ENCODE measurements around the gene TMEM132D. TPM values are rescaled to one million over a fixed set of nuclear protein-coding genes. Genes with fewer than 3 reads are reported as not detected.

TMEM132D gene
- polyA plus RNA-seq, 1 experiment: 0.02 TPM

DNA sequence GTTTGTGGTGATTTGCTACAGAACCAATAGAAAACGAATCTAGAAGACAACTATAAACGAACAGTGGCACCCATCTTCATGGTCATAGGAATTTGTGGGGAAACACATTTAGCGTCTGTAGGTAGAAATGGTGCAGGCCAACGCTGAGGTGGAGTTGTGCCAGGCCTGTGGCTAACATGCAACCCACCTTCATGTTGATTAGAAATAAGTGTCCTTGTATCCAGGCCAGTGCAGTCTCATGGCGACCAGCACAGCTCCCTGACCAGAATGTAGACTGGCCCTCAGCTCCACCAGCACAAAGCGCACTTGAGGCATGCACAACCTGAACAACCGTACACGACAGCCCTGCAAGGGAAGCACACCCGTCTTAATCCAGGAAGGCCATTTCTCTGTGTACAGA is 187.0 kb downstream of the TMEM132D start:
- Histone ChIP-seq H3K27me3 (ENCODE audit: control insufficient read depth, insufficient read depth, low read length) (no peaks in the 10 kb centered on the region), H3K4me3 (ENCODE audit: low read depth, low read length) (no peak overlapping the region), H3K36me3 (ENCODE audit: control insufficient read depth, insufficient read depth, low read length) (no peaks in the 10 kb centered on the region)
- CTCF ChIA-PET: no interaction called here
- POLR2A ChIA-PET: no interaction called here
- TF ChIP-seq, protein P1, sequence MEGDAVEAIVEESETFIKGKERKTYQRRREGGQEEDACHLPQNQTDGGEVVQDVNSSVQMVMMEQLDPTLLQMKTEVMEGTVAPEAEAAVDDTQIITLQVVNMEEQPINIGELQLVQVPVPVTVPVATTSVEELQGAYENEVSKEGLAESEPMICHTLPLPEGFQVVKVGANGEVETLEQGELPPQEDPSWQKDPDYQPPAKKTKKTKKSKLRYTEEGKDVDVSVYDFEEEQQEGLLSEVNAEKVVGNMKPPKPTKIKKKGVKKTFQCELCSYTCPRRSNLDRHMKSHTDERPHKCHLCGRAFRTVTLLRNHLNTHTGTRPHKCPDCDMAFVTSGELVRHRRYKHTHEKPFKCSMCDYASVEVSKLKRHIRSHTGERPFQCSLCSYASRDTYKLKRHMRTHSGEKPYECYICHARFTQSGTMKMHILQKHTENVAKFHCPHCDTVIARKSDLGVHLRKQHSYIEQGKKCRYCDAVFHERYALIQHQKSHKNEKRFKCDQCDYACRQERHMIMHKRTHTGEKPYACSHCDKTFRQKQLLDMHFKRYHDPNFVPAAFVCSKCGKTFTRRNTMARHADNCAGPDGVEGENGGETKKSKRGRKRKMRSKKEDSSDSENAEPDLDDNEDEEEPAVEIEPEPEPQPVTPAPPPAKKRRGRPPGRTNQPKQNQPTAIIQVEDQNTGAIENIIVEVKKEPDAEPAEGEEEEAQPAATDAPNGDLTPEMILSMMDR (IDR thresholded peaks at IDR 0.05; ENCODE audit: insufficient read depth, low read depth, low read length): no peak
- no peak for DNase-seq (ENCODE audit: low read depth)

DNA sequence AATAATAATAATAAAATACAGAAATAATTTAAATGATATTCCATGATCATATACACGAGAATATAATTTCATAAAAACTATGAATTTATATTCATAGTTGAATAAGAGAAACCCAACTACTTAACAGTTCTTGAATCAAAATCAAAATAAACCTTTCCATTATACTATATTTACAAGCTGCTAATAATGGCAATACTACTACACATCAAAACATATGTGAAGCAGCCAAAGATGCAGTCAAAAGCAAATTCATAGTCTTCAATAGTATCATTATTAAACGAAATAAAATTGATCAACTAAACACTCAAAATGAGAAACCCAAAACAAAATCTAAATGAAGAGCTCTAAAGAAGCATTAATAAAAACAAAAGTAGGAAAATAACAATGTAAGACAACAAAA is 197.1 kb downstream of the TMEM132D start:
- Histone ChIP-seq H3K4me3 (ENCODE audit: low read depth, low read length) (no peak overlapping the region), H3K36me3 (ENCODE audit: control insufficient read depth, insufficient read depth, low read length) (no peaks in the 10 kb centered on the region), H3K27me3 (ENCODE audit: control insufficient read depth, insufficient read depth, low read length) (no peaks in the 10 kb centered on the region)
- TF ChIP-seq, protein P1 (IDR thresholded peaks at IDR 0.05; ENCODE audit: insufficient read depth, low read depth, low read length): no peak
- POLR2A ChIA-PET: no interaction called here
- DNase-seq (ENCODE audit: low read depth): no peak
- CTCF ChIA-PET: no interaction called here

DNA sequence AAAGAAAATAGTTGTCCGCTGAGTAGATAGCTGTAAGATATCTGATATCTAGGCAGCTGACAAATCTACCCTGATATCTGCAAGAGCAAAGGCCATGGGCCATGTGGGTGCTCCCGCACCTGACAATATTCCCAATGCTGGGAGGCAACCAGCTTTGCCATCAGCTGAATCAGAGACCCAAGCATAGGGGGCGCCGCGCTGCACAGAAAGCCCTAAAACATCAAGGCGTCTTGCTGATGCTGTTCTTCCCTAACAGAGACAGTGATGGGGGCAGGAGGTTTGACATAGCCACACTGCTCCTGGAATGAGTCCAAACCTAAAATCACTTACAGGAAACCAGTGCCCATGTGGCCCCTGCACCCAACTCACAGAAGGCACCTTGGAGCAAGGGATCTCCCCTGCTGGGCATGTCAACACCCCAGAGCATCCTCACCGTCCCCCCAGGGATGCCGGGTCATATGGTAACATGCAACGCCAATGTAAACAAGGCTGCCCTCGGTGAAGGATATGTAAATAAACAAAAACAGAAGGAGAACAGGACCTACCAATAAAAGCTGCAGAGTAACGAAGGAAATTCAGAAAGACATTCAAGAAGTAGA is 199.5 kb downstream of the TMEM132D start:
- H3K4me3 ChIP-seq (ENCODE audit: low read depth, low read length): no peak overlapping the region
- ChIA-PET CTCF (no interaction called here), POLR2A (no interaction called here)
- TF ChIP-seq, protein P1 (IDR thresholded peaks at IDR 0.05; ENCODE audit: insufficient read depth, low read depth, low read length): no peak
- H3K27me3 ChIP-seq (ENCODE audit: control insufficient read depth, insufficient read depth, low read length): no peaks in the 10 kb centered on the region
- DNase-seq (ENCODE audit: low read depth): no peak
- no peaks in the 10 kb centered on the region for H3K36me3 ChIP-seq (ENCODE audit: control insufficient read depth, insufficient read depth, low read length)

DNA sequence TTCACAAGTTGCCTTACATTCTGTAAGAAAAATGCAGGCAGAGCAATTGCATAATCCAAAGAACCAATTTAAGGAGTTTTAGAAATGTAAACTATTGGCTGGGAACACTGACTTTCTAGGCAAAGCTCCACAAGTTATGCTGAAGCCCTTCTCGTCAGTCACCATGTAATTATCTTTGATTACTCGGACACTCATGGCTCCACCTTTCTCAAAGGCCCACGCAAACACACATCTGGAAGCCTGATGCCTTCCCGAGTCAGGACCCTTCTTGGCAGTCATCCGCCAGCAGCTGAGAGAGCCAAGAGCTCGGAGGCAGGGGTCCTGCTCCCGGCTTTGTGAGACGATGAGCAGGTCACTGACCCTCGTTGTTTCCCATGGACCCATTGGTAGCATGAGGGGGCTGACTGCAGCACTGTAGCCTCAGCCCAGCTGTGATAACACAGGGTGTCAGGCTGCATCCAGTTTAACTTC is 202.2 kb downstream of the TMEM132D start:
- DNase-seq (ENCODE audit: low read depth): no peak
- H3K27me3 ChIP-seq (ENCODE audit: control insufficient read depth, insufficient read depth, low read length): no peaks in the 10 kb centered on the region
- ChIA-PET POLR2A (no interaction called here), CTCF (no interaction called here)
- TF ChIP-seq, protein P1 (IDR thresholded peaks at IDR 0.05; ENCODE audit: insufficient read depth, low read depth, low read length): no peak
- H3K36me3 ChIP-seq (ENCODE audit: control insufficient read depth, insufficient read depth, low read length): no peaks in the 10 kb centered on the region
- H3K4me3 ChIP-seq (ENCODE audit: low read depth, low read length): no peak overlapping the region

DNA sequence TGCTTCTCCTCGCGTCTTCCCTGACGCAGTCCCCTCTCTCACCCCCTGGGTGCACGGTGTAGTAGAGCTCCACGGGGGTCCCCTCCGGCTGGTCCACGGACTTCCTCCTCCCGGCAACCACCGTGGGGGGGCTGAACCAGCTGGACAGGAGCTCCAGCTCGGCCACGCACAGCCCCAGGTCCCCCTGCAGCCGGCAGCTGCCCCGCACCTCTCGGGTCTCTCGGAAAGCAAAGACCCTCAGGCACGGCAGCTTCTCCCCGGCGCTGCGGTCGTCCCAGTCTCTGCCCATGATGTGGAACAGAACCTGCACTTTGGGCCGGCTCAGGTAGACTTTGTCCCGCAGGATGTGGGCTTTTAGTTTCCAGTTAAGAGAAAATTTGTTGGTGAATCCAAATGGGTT is 203.8 kb downstream of the TMEM132D start:
- CTCF ChIA-PET: no interaction called here
- DNase-seq (ENCODE audit: low read depth): no peak
- TF ChIP-seq, protein P1 (IDR thresholded peaks at IDR 0.05; ENCODE audit: insufficient read depth, low read depth, low read length): no peak
- Histone ChIP-seq H3K4me3 (ENCODE audit: low read depth, low read length) (no peak overlapping the region), H3K27me3 (ENCODE audit: control insufficient read depth, insufficient read depth, low read length) (no peaks in the 10 kb centered on the region), H3K36me3 (ENCODE audit: control insufficient read depth, insufficient read depth, low read length) (no peaks in the 10 kb centered on the region)
- POLR2A ChIA-PET: no interaction called here
